H54 (cell line): ENCODE data around the gene TMPRSS15.

ENCODE experiments used
- DNase-seq: peaks from one replicate; pipeline ENCODE4 v3.0.0; 2011; ENCODE audit warnings: low spot score, mixed read lengths; ENCODE audit not compliant: insufficient read length
- FAIRE-seq: peaks from 3 replicates; lab custom pipeline; 2011; peaks lifted over from hg19 to GRCh38; lab: Jason Lieb, UNC
- POLR2A ChIP-seq: IDR thresholded peaks from 2 replicates; pipeline ENCODE4 v1.6.1; 2011; ENCODE audit warnings: low read depth, mild to moderate bottlenecking, low read length

The TMPRSS15 gene

GRCh38 chr21:18289876-18290275 is 113.7 kb downstream of the TMPRSS15 start:
- no peak for DNase-seq
- FAIRE-seq: no peak
- TF ChIP-seq POLR2A: no peak

GRCh38 chr21:18285379-18285778 is 118.2 kb downstream of the TMPRSS15 start:
- no peak for FAIRE-seq

GRCh38 chr21:18275781-18276180 is 127.8 kb downstream of the TMPRSS15 start:
- TF ChIP-seq POLR2A: no peak
- no peak for FAIRE-seq
- no peak for DNase-seq

More at GRCh38 chr21:18285379-18285778, 118.2 kb downstream of the TMPRSS15 start:
- no peak for DNase-seq
- no peak for TF ChIP-seq POLR2A

GRCh38 chr21:18274370-18274769 is 129.2 kb downstream of the TMPRSS15 start:
- DNase-seq (no peak), FAIRE-seq (no peak)
- no peak for TF ChIP-seq POLR2A

GRCh38 chr21:18273400-18273799 is 130.2 kb downstream of the TMPRSS15 start:
- no peak for TF ChIP-seq POLR2A
- no peak for DNase-seq
- no peak for FAIRE-seq

GRCh38 chr21:18269856-18270255 is 133.7 kb downstream of the TMPRSS15 start:
- TF ChIP-seq POLR2A: no peak
- no peak for DNase-seq
- no peak for FAIRE-seq

GRCh38 chr21:18268906-18269305 is 134.7 kb downstream of the TMPRSS15 start:
- FAIRE-seq: no peak
- no peak for DNase-seq
- TF ChIP-seq POLR2A: no peak

GRCh38 chr21:18267496-18267895 is 136.1 kb downstream of the TMPRSS15 start:
- FAIRE-seq (no peak), DNase-seq (no peak)
- no peak for TF ChIP-seq POLR2A

GRCh38 chr21:18265944-18266343 is 137.6 kb downstream of the TMPRSS15 start:
- FAIRE-seq (no peak), DNase-seq (no peak)
- no peak for TF ChIP-seq POLR2A

GRCh38 chr21:18253799-18254198 is 149.8 kb downstream of the TMPRSS15 start:
- TF ChIP-seq POLR2A: no peak
- DNase-seq (no peak), FAIRE-seq (no peak)

GRCh38 chr21:18253221-18253620 is 150.4 kb downstream of the TMPRSS15 start:
- FAIRE-seq: no peak
- no peak for DNase-seq
- no peak for TF ChIP-seq POLR2A

GRCh38 chr21:18252680-18253079 is 150.9 kb downstream of the TMPRSS15 start:
- DNase-seq (no peak), FAIRE-seq (no peak)
- no peak for TF ChIP-seq POLR2A

- no peak for TF ChIP-seq POLR2A
- DNase-seq (no peak), FAIRE-seq (no peak)
Measured at GRCh38 chr21:18252256-18252655, 151.3 kb downstream of the TMPRSS15 start.

- TF ChIP-seq POLR2A: no peak
- DNase-seq: no peak
- FAIRE-seq: no peak
Measured at GRCh38 chr21:18251065-18251464, 152.5 kb downstream of the TMPRSS15 start.

GRCh38 chr21:18249672-18250071 is 153.9 kb downstream of the TMPRSS15 start:
- no peak for FAIRE-seq
- no peak for TF ChIP-seq POLR2A
- no peak for DNase-seq

- no peak for FAIRE-seq
- no peak for DNase-seq
- no peak for TF ChIP-seq POLR2A
Measured at GRCh38 chr21:18248171-18248570, 155.4 kb downstream of the TMPRSS15 start.
